Ascending aorta (tissue), 2 donors: ENCODE measurements around the gene SGK1. TPM values are rescaled to one million over a fixed set of nuclear protein-coding genes. Genes with fewer than 3 reads are reported as not detected.

Experiments
- DNase-seq, 2 donors: peaks; one replicate each; pipeline ENCODE4 v3.0.0-alpha.2; 2019; ENCODE audit warnings: low spot score in 2 of 2
- H3K27ac ChIP-seq, 2 donors: fragments of 200-600 bp; sonication (generic); one replicate each; pipeline ENCODE4 v1.5.1; 2016 to 2017; ENCODE audit warnings: mild to moderate bottlenecking in 1 of 2
- H3K27me3 ChIP-seq: fragments of 200-600 bp; sonication (generic); one replicate; pipeline ENCODE4 v1.5.1; 2017
- H3K36me3 ChIP-seq, 2 donors: fragments of 200-600 bp; sonication (generic); one replicate each; pipeline ENCODE4 v1.5.1; 2016
- H3K4me1 ChIP-seq, 2 donors: fragments of 200-600 bp; sonication (generic); one replicate each; pipeline ENCODE4 v1.5.1; 2016 to 2017; ENCODE audit warnings: mild to moderate bottlenecking in 1 of 2
- H3K4me3 ChIP-seq, 2 donors: fragments of 200-600 bp; sonication (generic); one replicate each; pipeline ENCODE4 v1.5.1; 2016 to 2017; ENCODE audit warnings: mild to moderate bottlenecking in 1 of 2
- H3K9me3 ChIP-seq, 2 donors: fragments of 200-600 bp; sonication (generic); one replicate each; pipeline ENCODE4 v1.5.1; 2016
- CTCF ChIP-seq, 3 experiments: fragments of 200-600 bp in 2 of 3; fragments of 450-650 bp in 1 of 3; sonication (generic) in 2 of 3; IDR thresholded peaks; one replicate each; pipeline ENCODE4 v1.5.1; 2016 to 2019; ENCODE audit warnings: antibody characterized with exemption in 3 of 3, mild to moderate bottlenecking in 1 of 3, moderate library complexity in 1 of 3
- intact Hi-C: fragments of 100-400 bp; cut with DNase I; formaldehyde crosslinking; loops from one replicate; pipeline ENCODE4 v1.15.1; 2023
- total RNA-seq: library from RNA; depleted of rRNA; stranded (reverse); fragments of >200 nt; gene quantifications from one replicate; pipeline ENCODE4 v1.1.0, GENCODE V29; 2016

Gene SGK1
- total RNA-seq, 1 donor from 2014 or later = 200 TPM

- DNase-seq = no peak
- no peaks in the 10 kb centered on the region for H3K9me3 ChIP-seq
- intact Hi-C loops = no loop called here
- H3K4me3 ChIP-seq = no peak overlapping the region
- no peak overlapping the region for H3K27ac ChIP-seq
- no peak for TF ChIP-seq CTCF (IDR thresholded peaks at IDR 0.05)
- no peaks in the 10 kb centered on the region for H3K27me3 ChIP-seq
- peaks cover 0 to 5% of the 10 kb centered on the region in 2 donors for H3K4me1 ChIP-seq
- no peaks in the 10 kb centered on the region for H3K36me3 ChIP-seq
These were observed 67.9 kb downstream of the SGK1 start for GRCh38 chr6:134249759-134250602.

- DNase-seq = no peak
- Histone ChIP-seq H3K36me3 (no peaks in the 10 kb centered on the region), H3K27me3 (no peaks in the 10 kb centered on the region), H3K9me3 (no peaks in the 10 kb centered on the region), H3K4me1 (peaks cover 0 to 5% of the 10 kb centered on the region in 2 donors), H3K27ac (no peak overlapping the region), H3K4me3 (no peak overlapping the region)
- intact Hi-C loops = no loop called here
- no peak for TF ChIP-seq CTCF (IDR thresholded peaks at IDR 0.05)
These were observed 68.6 kb downstream of the SGK1 start for GRCh38 chr6:134249239-134249758.

- peaks cover 0 to 5% of the 10 kb centered on the region in 2 donors for H3K4me1 ChIP-seq
- H3K27ac ChIP-seq = no peak overlapping the region
- no peak for DNase-seq
- H3K27me3 ChIP-seq = no peaks in the 10 kb centered on the region
- intact Hi-C loops = no loop called here
- H3K4me3 ChIP-seq = no peak overlapping the region
- TF ChIP-seq CTCF (IDR thresholded peaks at IDR 0.05) = no peak
- no peaks in the 10 kb centered on the region for H3K36me3 ChIP-seq
- no peaks in the 10 kb centered on the region for H3K9me3 ChIP-seq
These were observed 69.9 kb downstream of the SGK1 start for GRCh38 chr6:134247844-134248580.

GRCh38 chr6:134247231-134247833, 70.6 kb downstream of the SGK1 start:
- DNase-seq = no peak
- TF ChIP-seq CTCF (IDR thresholded peaks at IDR 0.05) = no peak
- H3K4me3 ChIP-seq = no peak overlapping the region
- H3K9me3 ChIP-seq = no peaks in the 10 kb centered on the region
- H3K27me3 ChIP-seq = no peaks in the 10 kb centered on the region
- H3K36me3 ChIP-seq = no peaks in the 10 kb centered on the region
- H3K27ac ChIP-seq = no peak overlapping the region
- intact Hi-C loops = no loop called here
- peaks cover 0 to 5% of the 10 kb centered on the region in 2 donors for H3K4me1 ChIP-seq

- Histone ChIP-seq H3K27ac (no peak overlapping the region), H3K27me3 (no peaks in the 10 kb centered on the region), H3K36me3 (no peaks in the 10 kb centered on the region), H3K4me1 (peaks cover 0 to 5% of the 10 kb centered on the region in 2 donors), H3K9me3 (no peaks in the 10 kb centered on the region), H3K4me3 (no peak overlapping the region)
- intact Hi-C loops = no loop called here
- no peak for TF ChIP-seq CTCF (IDR thresholded peaks at IDR 0.05)
- no peak for DNase-seq
These were observed 72.2 kb downstream of the SGK1 start for GRCh38 chr6:134245706-134246105.
